ENCODE data around the gene EIF2D. TPM values are rescaled to one million over a fixed set of nuclear protein-coding genes. Genes with fewer than 3 reads are reported as not detected.

Gene EIF2D
- total RNA-seq, 4 donors from 2014 or later = 42.0 to 78.4 (median 60.0) TPM

DNA sequence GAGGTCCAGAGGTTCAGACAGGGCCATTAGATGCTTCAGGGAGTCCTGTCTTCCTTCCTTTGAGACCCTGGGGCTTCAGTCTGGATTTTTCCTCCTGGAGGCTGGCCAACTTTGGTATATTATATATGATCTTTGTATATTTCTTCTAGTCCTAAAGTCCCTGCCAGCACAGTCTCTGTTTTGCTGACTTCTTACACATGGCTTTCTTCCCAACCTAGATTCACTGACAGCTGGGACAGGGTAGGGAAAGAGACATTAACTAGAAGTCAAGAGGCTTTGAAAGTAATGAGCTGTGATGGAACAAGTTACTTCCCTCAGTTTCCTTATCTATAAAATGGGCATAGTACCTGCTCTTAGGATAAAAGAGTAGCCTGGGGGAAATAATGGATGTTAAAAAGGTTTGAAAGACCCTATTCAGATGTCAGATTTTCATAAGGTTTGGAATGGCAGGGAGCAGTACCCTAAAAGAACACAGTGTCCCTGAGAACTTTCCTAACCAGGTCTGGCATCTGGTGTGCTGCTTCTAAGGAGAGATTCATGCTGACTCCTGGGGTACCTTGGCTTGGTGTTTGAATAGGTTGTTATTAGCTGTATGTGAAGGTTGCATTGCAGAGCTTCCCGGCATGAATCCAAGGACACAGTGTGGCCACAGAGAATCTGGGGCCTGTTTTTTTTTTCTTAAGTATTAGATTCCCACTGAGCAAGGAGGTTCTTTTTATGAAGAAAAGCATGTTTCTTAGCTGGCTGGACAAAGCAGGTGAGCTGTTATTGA lies 57.4 kb downstream of the EIF2D start:
- Histone ChIP-seq H3K9me3 (no peaks in the 10 kb centered on the region), H3K36me3 (no peaks in the 10 kb centered on the region), H3K27ac (peak overlapping the region in 1 of 4 donors; percentile 41), H3K27me3 (peaks cover 0 to 5% of the 10 kb centered on the region in 2 donors), H3K4me1 (peaks cover 0 to 44% (median 26%) of the 10 kb centered on the region in 4 donors), H3K4me3 (no peak overlapping the region)
- WGBS, 2 donors = 78 to 91% methylated on average over 1 of the region's 1 CpG
- no peak for DNase-seq (ENCODE audit: low spot score in 2 of 2)
- TF ChIP-seq EP300 (IDR thresholded peaks at IDR 0.05) (no peak), POLR2A (IDR thresholded peaks at IDR 0.05) (no peak)
- TF ChIP-seq, protein P1, sequence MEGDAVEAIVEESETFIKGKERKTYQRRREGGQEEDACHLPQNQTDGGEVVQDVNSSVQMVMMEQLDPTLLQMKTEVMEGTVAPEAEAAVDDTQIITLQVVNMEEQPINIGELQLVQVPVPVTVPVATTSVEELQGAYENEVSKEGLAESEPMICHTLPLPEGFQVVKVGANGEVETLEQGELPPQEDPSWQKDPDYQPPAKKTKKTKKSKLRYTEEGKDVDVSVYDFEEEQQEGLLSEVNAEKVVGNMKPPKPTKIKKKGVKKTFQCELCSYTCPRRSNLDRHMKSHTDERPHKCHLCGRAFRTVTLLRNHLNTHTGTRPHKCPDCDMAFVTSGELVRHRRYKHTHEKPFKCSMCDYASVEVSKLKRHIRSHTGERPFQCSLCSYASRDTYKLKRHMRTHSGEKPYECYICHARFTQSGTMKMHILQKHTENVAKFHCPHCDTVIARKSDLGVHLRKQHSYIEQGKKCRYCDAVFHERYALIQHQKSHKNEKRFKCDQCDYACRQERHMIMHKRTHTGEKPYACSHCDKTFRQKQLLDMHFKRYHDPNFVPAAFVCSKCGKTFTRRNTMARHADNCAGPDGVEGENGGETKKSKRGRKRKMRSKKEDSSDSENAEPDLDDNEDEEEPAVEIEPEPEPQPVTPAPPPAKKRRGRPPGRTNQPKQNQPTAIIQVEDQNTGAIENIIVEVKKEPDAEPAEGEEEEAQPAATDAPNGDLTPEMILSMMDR (IDR thresholded peaks at IDR 0.05) = no peak

DNA sequence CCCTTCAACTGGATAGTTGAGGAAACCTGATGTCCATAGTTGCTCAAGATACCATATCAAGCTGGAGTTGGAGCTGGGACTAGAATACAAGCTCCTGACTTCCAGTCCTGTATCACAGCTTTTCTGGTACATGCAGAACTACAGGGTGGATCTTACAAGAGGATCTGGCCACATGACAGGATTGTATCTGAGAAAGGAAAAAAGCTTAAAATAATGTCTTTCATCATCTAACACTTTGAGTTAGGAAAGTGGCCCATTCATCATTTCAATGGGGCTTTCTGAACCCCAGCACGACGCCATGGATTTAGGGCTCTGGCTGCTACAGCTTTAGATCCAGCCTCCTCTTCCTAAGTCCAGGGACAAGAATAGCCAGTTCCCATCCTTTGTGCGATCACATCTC lies 58.1 kb downstream of the EIF2D start:
- TF ChIP-seq POLR2A (IDR thresholded peaks at IDR 0.05) (no peak), EP300 (IDR thresholded peaks at IDR 0.05) (no peak)
- TF ChIP-seq, protein P1 (IDR thresholded peaks at IDR 0.05) = no peak
- H3K9me3 ChIP-seq = no peaks in the 10 kb centered on the region
- H3K27ac ChIP-seq = no peak overlapping the region
- H3K4me3 ChIP-seq = no peak overlapping the region
- WGBS, 2 donors = 84 to 86% methylated on average over 3 of the region's 3 CpGs
- no peak for DNase-seq (ENCODE audit: low spot score in 2 of 2)
- peaks cover 0 to 38% (median 23%) of the 10 kb centered on the region in 4 donors for H3K4me1 ChIP-seq
- no peaks in the 10 kb centered on the region for H3K36me3 ChIP-seq
- H3K27me3 ChIP-seq = peaks cover 0 to 5% of the 10 kb centered on the region in 2 donors

DNA sequence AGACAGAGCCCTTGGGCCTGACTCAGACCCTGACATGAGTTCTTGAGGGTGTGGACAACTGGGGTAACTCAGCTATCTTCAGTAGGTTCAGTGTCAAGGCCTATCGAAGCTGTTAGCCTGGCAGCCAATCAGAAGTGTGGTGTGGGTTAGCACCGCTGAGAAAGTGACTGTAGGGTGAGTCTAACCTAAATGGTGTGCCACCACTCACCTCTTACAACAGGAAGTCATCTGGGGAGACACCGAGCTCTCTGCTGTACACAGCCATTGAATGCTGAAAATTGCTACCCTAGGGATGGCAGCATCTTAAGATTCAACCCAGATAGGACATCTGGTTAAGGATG lies 60.3 kb downstream of the EIF2D start:
- WGBS, 2 donors = 87 to 98% methylated on average over 3 of the region's 3 CpGs
- H3K27me3 ChIP-seq = no peaks in the 10 kb centered on the region
- no peak for TF ChIP-seq EP300 (IDR thresholded peaks at IDR 0.05)
- TF ChIP-seq POLR2A (IDR thresholded peaks at IDR 0.05) = no peak
- TF ChIP-seq, protein P1 (IDR thresholded peaks at IDR 0.05) = no peak

DNA sequence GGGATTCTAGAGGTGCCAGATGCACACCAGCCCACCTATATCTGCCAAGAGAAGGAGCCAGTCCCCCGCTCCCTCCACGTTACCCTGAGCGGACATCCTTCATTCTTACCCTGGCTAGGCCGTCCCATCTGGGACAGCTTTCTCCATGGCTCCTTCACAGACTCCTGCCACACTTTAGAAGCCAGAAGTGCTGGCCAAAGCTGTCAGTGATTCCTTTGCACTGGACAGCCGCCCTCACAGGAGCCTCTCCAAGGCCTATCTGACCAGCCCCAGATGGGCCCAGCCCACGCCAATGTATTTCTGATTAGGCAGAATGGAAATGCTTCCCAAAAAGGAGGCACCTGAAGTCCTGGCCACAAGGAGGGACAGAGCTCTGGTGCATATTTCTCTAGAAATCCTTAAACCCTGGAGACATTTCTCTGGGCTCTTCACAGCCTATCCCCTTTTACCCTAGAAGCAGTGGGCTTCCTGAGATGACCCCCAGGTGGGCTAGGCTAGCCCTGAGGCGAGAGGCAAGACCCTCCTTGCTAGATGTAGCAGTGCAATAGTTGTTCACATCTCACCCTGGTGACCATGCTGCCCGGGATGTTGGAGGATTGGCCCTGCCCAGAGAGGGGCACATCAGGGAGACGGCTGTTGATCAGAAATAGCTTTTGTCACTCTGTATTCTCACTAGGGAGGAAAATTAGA lies 60.8 kb downstream of the EIF2D start:
- 78 to 91% methylated on average over 9 of the region's 9 CpGs for whole genome bisulfite sequencing, 2 donors
- Histone ChIP-seq H3K4me1 (peaks cover 0 to 17% (median 14%) of the 10 kb centered on the region in 4 donors), H3K27me3 (no peaks in the 10 kb centered on the region), H3K4me3 (no peak overlapping the region), H3K9me3 (no peaks in the 10 kb centered on the region), H3K27ac (no peak overlapping the region), H3K36me3 (no peaks in the 10 kb centered on the region)
- no peak for DNase-seq (ENCODE audit: low spot score in 2 of 2)
- TF ChIP-seq, protein P1 (IDR thresholded peaks at IDR 0.05) = no peak
- TF ChIP-seq POLR2A (IDR thresholded peaks at IDR 0.05) = no peak
- TF ChIP-seq EP300 (IDR thresholded peaks at IDR 0.05) = no peak

More for the DNA sequence above, 60.3 kb downstream of the EIF2D start:
- H3K4me1 ChIP-seq = peaks cover 0 to 23% (median 19%) of the 10 kb centered on the region in 4 donors
- H3K4me3 ChIP-seq = no peak overlapping the region
- no peaks in the 10 kb centered on the region for H3K9me3 ChIP-seq
- H3K27ac ChIP-seq = no peak overlapping the region
- H3K36me3 ChIP-seq = no peaks in the 10 kb centered on the region
- no peak for DNase-seq (ENCODE audit: low spot score in 2 of 2)

DNA sequence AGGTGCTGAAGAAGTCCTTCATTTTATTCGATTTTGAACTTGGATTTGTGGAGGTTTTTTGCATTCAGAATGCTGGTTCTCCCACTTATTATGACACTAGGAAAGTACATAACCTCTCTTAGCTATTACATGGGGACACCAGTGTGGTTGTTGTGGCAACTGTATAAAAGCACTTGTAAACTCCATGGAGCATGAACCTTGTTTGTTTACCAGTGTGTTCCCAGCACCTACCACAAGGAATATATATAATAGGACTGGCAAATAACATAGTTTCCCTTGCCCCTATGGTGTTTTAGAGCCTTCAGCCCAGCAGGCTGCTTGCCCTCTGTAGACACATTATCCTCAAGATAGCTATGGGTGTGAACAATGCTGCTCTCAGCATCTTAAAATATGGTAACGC lies 61.8 kb downstream of the EIF2D start:
- DNase-seq (ENCODE audit: low spot score in 2 of 2) = no peak
- H3K9me3 ChIP-seq = no peaks in the 10 kb centered on the region
- no peaks in the 10 kb centered on the region for H3K27me3 ChIP-seq
- H3K27ac ChIP-seq = no peak overlapping the region
- TF ChIP-seq POLR2A (IDR thresholded peaks at IDR 0.05) = no peak
- TF ChIP-seq EP300 (IDR thresholded peaks at IDR 0.05) = no peak
- TF ChIP-seq, protein P1 (IDR thresholded peaks at IDR 0.05) = no peak
- WGBS, 2 donors = 76 to 79% methylated on average over 2 of the region's 2 CpGs
- no peak overlapping the region for H3K4me3 ChIP-seq
- H3K36me3 ChIP-seq = no peaks in the 10 kb centered on the region
- peaks cover 0 to 7% (median 5%) of the 10 kb centered on the region in 4 donors for H3K4me1 ChIP-seq
